ENCODE results near the gene LRP8. TPM values are rescaled to one million over a fixed set of nuclear protein-coding genes. Genes with fewer than 3 reads are reported as not detected.

The LRP8 gene
- total and polyA plus RNA-seq, 2 of the 4 experiments (the other 2 are of a cell fraction) = 12.0 to 12.1 TPM

DNA sequence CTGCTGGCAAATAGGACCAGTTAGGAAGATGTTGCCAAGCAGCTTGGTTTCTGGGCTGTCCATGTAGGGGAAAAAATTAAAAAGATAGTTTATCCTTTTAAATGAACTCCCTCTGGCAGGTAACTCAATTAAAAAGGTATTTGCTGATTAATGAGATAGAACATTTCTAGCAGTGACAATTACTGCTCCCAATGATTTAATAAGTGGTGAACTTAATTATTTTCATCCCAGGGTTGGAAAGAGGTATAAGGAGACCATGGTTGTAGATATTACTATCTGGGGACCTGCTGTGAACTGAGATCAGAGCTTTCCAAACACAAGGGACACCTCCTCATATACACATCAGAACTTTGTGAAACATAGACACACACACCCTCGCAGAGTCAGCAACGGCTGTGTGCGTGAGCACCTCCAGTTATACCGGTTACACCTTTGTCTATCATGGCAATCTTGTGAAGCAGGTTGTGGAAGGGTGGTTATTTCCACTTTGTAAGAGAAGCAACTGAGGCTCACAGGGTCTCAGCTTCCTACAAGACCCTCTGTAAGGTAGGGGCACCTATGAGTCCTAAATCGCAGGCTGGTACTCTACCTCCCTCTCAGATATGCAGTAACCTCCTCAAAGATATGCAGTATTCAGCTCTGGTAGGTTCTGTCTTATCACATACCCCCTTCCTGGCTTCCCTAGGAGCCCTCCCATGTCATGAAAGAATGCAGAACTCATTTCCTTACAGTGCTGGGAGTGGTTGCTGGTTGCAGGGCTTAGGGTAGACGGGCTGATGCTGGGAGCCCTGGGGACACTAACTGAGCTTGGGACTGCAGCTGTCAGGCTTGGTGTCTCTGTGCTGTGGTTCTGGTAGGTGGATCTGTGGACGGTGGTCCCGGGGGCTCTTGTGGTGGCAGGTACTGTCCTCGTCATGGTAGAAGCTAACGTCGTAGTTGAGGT lies 71.1 kb downstream of the LRP8 start:
- Histone ChIP-seq H3K9me1 (ENCODE audit: insufficient read depth, low read length) (peaks cover 25% of the 10 kb centered on the region), H4K5ac (ENCODE audit: low read depth, low read length) (no peak overlapping the region), H2BK120ac (ENCODE audit: low read depth, low read length) (peak overlapping the region; percentile 28; the same call in 1 of the 2 replicates), H3K14ac (replicated peaks; ENCODE audit: low read depth, low read length) (0 out of 2 replicates have a peak overlapping the region, but pooled peaks have one; percentile 63), H4K91ac (ENCODE audit: insufficient read depth, low read depth, low read length) (0 out of 2 replicates have a peak overlapping the region, but pooled peaks have one; percentile 14), H3K4ac (ENCODE audit: low read depth, low read length) (no peak overlapping the region), H3K18ac (ENCODE audit: low read depth, low read length) (no peak overlapping the region), H2AFZ (replicated peaks; ENCODE audit: low read length, poor library complexity) (no peak overlapping the region), H3K27me3 (ENCODE audit: control insufficient read depth, insufficient read depth, low read length) (no peaks in the 10 kb centered on the region), H3K9ac (ENCODE audit: low read depth, low read length) (no peak overlapping the region), H2BK20ac (ENCODE audit: low read depth, low read length) (no peak overlapping the region), H2BK15ac (ENCODE audit: low read depth, low read length) (no peak overlapping the region), H3K36me3 (ENCODE audit: control insufficient read depth, insufficient read depth, low read length) (peaks cover 4% of the 10 kb centered on the region; the same call in 1 of the 2 replicates), H3K4me1 (ENCODE audit: control insufficient read depth, insufficient read depth, low read length) (peaks cover 6% of the 10 kb centered on the region; the same call in 1 of the 2 replicates), H3K27ac (ENCODE audit: insufficient read depth, low read length) (no peak overlapping the region), H4K8ac (ENCODE audit: low read depth in 2 of 2, low read length in 2 of 2) (0 out of 4 replicates have a peak overlapping the region, but pooled peaks of 1 of the 2 experiments have one; percentile 5), H3K56ac (ENCODE audit: extremely low read depth, insufficient read depth, low read length) (no peak overlapping the region), H3K79me1 (ENCODE audit: low read depth in 1 of 2, low read length in 2 of 2) (no peaks in the 10 kb centered on the region), H3K9me3 (ENCODE audit: control insufficient read depth, insufficient read depth, low read length) (no peaks in the 10 kb centered on the region), H3K4me2 (ENCODE audit: low read depth, low read length) (no peak overlapping the region), H3K23ac (ENCODE audit: low read depth, low read length) (no peak overlapping the region), H2AK5ac (ENCODE audit: low read depth, low read length) (peak overlapping the region; percentile 16; the same call in 1 of the 2 replicates), H2AK9ac (replicated peaks; ENCODE audit: low read depth, low read length, poor library complexity) (no peak overlapping the region), H4K20me1 (ENCODE audit: insufficient read depth, low read length) (no peaks in the 10 kb centered on the region), H3K4me3 (ENCODE audit: insufficient read depth, low read depth, low read length) (no peak overlapping the region), H2BK5ac (ENCODE audit: low read depth, low read length, poor library complexity, severe bottlenecking) (no peak overlapping the region)
- CTCF ChIA-PET = interaction anchor here (1.0 kb wide), 1 partner anchor 22 kb away, joined by 3 read pairs; no protein-coding TSS in a partner anchor
- ATAC-seq (ENCODE audit: low read depth) (no peak), DNase-seq (no peak)
- dilution Hi-C loops (cut with HindIII; ENCODE audit: low sequenced_read_pairs, unreplicated experiment) (no loop called here), intact Hi-C loops (cut with micrococcal nuclease) (no loop called here), in situ Hi-C loops (cut with MboI; ENCODE audit: low sequenced_read_pairs) (no loop called here)
- BruUV-seq (replicated peaks) = no TSS peak
- WGBS, 2 experiments (ENCODE audit: extremely low coverage in 2 of 2, insufficient read length in 1 of 2) = 100% methylated on average over 2 of the region's 11 CpGs; no CpG with 5 or more reads in 1 of the 2 experiments
- POLR2A ChIA-PET (ENCODE audit: unreplicated experiment) = no interaction called here
- no peak for TF ChIP-seq FOS (IDR thresholded peaks at IDR 0.05; ENCODE audit: low read depth, low read length)
- no peak for TF ChIP-seq NFE2L2 (IDR thresholded peaks at IDR 0.05; ENCODE audit: low read depth, low read length)
- no peak for TF ChIP-seq RFX5 (IDR thresholded peaks at IDR 0.05; ENCODE audit: low read depth, low read length)
- TF ChIP-seq SMC3 (IDR thresholded peaks at IDR 0.05; ENCODE audit: low read depth, low read length) = no peak
- TF ChIP-seq MXI1 (IDR thresholded peaks at IDR 0.05; ENCODE audit: borderline replicate concordance, low read depth, low read length) = no peak

Measured in IMR-90 (cell line).